GM18909 (cell line): ENCODE results near the gene TPPP2.

ENCODE experiments used
- ATAC-seq: cut with Tn5 transposase; IDR thresholded peaks from one replicate; pipeline ENCODE4 v1.9.1; 2021; ENCODE audit warnings: mild to moderate bottlenecking; ENCODE audit not compliant: unreplicated experiment, poor library complexity

TPPP2 gene

GRCh38 chr14:21055432-21056117 lies 25.6 kb downstream of the TPPP2 start:
- no peak for ATAC-seq

GRCh38 chr14:21056520-21057163 lies 26.6 kb downstream of the TPPP2 start:
- ATAC-seq, result no peak

DNA sequence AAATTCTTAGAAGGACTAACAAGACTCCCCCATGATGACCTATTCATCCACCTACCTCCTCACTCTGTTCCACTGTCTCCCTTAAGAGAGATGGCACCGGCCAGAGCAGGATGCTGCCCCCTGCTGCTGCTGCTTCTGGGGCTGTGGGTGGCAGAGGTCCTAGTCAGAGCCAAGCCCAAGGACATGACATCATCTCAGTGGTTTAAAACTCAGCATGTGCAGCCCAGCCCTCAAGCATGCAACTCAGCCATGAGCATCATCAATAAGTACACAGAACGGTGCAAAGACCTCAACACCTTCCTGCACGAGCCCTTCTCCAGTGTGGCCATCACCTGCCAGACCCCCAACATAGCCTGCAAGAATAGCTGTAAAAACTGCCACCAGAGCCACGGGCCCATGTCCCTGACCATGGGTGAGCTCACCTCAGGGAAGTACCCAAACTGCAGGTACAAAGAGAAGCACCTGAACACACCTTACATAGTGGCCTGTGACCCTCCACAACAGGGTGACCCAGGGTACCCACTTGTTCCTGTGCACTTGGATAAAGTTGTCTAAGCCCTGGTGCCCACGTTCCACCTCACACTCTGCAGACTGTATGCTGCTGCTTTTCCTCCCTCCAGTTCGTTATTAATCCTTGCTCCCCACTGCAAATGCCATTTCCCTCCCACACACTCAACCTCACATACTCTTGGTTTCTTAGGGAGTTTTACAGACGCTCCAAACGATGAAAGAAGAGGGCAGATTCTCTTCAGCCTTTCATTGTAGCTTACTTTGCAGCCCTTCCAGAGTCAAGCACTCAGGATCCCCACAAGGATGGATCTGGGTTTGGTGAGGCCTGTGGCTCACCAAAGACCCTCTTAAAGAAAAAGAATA lies 28.0 kb downstream of the TPPP2 start, which contains the start of gene RNASE8:
Gene RNASE8 (plus strand): TSS at position 20 of the 873 bp plus-strand sequence. CDS start 71 bp downstream, at position 91.
- ATAC-seq, result no peak

DNA sequence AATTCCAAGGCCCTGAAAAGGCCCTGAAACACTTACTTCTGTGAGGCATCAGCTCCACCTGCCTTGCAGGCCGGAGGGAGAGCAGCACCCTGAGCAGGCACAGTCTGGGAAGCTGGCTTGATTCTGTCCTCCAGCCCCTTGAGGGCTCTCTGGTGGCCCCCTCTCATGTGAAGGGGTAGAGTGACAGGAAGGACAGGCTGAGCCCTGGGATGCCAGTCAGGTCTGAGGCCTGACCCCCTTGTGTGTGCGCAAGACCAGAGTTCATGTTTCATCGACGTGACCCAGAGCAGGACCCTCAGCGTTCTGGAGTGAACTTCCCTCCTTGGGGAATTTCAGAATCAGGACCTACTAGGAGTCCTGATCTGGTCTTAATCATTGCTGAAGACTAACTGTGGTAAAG lies 28.9 kb downstream of the TPPP2 start:
- ATAC-seq, result no peak

- ATAC-seq, result no peak
These were observed 30.0 kb downstream of the TPPP2 start for GRCh38 chr14:21059842-21060613.

DNA sequence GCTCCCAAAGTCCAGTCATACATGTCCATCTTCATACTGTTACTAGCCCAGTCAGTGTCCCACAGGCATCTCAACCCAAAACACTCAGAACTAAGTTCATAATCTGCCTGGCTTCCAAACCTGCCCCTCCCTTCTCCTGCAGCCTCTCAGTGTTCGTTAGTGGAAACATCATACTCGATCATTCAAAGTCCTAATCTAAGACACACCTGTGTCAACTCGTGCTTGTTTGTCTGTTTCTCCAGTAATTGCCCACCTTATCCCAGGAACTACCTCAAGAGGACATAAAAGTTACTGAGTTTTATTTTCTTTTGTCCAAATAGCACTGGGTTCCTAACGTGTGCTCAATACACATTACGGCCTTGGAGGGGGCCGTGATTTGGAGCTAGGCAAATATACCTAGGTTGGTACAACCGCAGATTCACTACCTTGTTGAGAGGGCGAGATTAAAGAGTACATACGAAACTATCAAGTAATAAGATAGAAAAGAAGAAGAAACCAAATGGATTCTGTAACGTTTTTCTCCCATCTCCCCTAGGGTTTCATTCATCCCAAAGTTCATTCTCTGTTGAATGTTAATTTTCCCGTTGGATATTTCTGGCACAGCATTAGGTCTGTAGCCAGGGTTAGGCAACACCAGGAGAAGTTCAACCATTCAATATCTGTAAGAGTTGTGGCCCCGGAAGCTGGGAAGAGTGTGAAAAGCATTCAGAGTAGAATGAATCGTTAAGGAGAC lies 30.8 kb downstream of the TPPP2 start:
- ATAC-seq, result no peak

- ATAC-seq, result no peak
These were observed 31.3 kb downstream of the TPPP2 start for GRCh38 chr14:21061347-21061668.

DNA sequence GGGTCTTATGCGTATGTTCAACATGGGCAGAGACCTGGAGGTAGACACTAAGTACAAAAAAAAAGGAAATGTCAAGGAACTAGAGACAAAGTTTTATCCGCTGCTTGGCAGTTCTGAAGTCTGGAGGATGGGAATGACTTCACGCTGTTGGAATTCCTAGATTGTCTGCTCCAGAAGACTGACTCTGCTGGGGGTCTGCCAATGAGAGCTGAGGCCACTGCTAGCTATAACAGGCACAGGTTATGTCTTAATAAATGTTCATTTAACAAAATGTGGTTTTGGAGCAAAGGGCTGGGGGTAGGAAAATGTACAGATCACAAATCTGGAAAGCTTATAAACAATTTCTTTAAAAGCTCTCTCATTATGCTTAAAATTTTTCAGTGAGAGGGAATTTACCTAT lies 33.5 kb downstream of the TPPP2 start:
- ATAC-seq, result no peak

DNA sequence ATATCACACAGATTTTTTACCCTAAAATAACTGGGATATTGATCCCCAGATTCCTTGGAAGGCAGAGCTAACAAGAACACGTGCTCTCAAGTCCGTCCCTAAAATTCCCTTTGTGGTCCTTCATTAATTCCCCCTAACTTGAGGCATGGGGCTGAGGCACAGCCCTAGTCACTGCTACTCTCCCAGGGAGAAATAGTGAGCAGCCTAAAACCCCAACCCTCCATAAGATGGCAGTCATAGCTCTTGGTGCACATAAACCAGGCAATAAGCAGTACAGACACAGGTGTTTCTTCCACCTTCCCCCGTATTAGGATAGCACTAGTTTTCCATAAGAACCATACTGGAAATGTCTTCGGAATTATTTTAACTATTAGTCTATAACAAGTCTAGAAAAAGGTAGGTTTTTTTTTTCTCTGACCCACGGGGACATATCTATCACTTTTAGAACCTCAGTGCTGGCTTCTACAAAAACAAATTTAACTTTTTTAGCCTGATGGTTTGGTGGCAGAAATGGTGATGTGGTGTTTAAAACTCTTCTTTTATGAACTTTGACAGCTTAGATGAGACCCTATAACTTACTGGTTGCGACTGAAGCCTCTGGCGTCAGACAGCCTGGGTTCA lies 37.0 kb downstream of the TPPP2 start:
- ATAC-seq, result no peak

GRCh38 chr14:21068521-21069387 lies 38.7 kb downstream of the TPPP2 start:
- ATAC-seq, result no peak

DNA sequence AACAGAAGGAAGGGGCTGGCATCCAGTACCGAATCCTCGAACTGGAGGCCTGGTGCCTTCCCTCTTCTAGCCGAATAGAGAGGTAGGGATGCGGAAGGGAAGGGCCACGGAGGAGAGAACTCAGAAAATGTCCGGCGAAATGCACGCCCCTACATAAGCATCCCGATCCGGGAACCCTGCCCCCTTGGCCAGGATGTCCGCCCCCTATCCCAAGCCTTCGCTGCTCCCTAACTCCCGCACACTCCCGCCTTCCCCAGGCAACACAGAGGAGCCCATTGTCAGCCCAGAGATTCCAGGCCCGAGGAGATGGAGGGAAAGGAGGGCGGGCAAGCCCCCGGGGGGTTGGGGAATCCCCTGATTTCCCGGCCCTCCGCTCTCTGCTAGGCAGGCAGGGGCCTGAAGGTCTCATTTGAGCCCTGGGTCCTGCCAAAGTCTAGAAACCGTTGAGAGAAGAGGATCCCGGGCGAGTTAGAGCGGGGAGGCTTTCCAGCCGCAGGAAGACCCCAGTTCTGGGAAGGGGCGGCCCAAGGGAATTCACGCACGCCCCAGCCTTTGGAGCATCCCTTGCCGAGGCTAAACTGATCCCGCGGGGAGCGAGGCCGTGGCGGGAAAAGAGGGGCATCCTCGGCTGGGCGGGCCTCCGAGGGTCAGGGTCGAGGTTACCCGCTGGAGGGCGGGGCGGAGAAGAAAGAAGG lies 39.5 kb downstream of the TPPP2 start:
- ATAC-seq, result no peak

GRCh38 chr14:21070083-21070609 lies 40.1 kb downstream of the TPPP2 start, which contains the start of gene ARHGEF40:
Gene ARHGEF40 (plus strand): TSS chr14:21070304. CDS start chr14:21070397, 93 bp downstream.
- ATAC-seq, result no peak

- peak; percentile 3 for ATAC-seq
These were observed 40.7 kb downstream of the TPPP2 start for GRCh38 chr14:21070610-21071224.

DNA sequence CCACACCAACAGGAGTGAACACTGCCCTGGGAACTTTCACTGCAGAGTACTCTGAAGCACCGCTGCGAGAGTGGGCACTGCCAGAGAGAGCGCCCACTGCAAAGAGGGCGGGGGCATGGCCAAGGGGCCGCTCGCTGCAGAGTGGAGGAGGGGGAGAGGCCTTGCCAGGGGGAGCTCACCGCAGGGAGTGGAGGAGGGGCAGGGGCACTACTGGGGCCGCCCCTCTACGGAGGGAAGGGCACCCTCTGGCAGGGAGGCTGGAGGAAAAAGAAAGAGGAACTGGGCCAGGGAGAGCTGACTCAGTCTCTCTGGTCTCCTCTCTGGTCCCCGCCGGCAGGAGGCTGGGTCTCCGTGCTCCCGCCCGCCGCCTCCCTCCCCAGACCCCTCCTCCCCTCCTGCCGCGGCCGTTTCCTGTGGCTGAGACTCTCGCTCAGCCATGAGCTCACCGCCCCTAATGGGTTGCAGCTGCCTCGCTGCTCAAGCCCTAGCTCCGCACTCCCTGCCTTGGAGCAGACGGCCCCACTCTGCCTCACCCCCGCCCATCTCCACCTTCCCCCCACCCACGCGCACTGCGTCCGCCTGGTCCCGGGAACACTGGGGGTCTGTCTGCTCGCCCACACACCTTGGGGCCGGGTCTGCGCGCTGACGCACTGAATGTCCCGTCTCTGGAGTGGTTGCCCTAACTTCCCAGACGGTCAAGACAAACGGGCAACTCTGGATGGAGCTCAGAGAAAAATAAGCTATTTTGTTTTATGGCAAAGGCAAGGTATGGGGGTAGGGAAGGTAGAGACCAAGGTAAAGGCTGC lies 41.4 kb downstream of the TPPP2 start:
- ATAC-seq, result peak; percentile 70

DNA sequence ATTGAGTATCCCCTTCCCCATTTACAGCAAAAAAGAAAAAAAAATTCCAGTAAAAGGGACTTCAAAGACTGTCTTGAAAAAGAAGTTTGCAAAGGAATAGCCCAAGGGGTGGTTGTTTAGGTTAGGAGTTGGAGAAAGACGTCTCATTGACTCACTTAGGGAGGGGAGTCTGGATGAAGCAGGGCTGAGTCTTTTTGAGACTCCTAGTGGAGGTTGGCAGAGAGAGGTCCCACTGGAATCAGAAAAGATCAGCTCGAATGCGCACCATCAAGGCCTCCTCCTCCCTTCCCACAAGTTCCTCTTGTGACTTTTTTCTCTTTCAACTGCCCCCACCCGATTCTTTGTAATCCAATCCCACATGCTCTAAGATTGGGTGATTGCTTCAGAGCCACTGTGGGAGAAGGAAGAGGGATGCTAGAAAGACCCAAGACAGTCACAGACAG lies 42.0 kb downstream of the TPPP2 start:
- no peak for ATAC-seq

- no peak for ATAC-seq
These were observed 42.8 kb downstream of the TPPP2 start for GRCh38 chr14:21072781-21073339.
